ENCODE data around the gene CDK8.

CDK8 gene

DNA sequence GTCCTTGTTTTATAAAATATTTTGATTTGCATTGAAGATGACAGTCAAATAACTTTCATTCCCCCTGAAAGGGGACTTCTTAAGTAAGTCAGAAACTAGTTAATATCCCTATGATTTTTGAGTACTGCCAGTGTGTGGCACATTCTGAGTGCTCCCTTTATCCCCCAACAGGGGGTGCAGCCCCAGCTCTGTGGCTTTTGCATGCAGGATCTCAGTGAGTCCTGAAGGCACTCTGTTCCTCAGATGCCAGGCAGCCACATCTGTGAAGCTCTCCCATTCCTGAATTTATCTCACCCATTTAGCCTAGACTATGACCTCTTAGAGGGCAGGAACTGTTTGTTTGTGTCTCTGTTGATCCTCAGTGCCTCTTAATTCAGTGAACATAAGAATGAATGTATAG lies 123.1 kb downstream of the CDK8 start:
- Histone ChIP-seq H3F3A (ENCODE audit: insufficient read depth) (no peaks in the 10 kb centered on the region), H2AFZ (ENCODE audit: low read depth, low read length, severe bottlenecking) (no peak overlapping the region), H3K4me3 (ENCODE audit: insufficient read depth, low read length, poor library complexity, severe bottlenecking) (no peak overlapping the region), H3K36me3 (ENCODE audit: low read length) (no peaks in the 10 kb centered on the region), H3K27ac (ENCODE audit: low read depth, low read length) (no peak overlapping the region), H3K9ac (ENCODE audit: low read length) (no peak overlapping the region), H3K9me2 (replicated peaks; ENCODE audit: insufficient read depth, low read length) (no peaks in the 10 kb centered on the region), H3K79me2 (ENCODE audit: insufficient read depth, low read length) (0 out of 2 replicates have a peak, but pooled peaks cover 3% of the 10 kb centered on the region), H3K4me2 (ENCODE audit: low read depth, low read length, poor library complexity, severe bottlenecking) (no peak overlapping the region), H4K20me1 (ENCODE audit: low read depth, low read length) (no peaks in the 10 kb centered on the region), H3K9me3 (ENCODE audit: insufficient read depth, low read length) (no peaks in the 10 kb centered on the region), H3K27me3 (ENCODE audit: low read length) (no peaks in the 10 kb centered on the region)
- TF ChIP-seq, protein P1, sequence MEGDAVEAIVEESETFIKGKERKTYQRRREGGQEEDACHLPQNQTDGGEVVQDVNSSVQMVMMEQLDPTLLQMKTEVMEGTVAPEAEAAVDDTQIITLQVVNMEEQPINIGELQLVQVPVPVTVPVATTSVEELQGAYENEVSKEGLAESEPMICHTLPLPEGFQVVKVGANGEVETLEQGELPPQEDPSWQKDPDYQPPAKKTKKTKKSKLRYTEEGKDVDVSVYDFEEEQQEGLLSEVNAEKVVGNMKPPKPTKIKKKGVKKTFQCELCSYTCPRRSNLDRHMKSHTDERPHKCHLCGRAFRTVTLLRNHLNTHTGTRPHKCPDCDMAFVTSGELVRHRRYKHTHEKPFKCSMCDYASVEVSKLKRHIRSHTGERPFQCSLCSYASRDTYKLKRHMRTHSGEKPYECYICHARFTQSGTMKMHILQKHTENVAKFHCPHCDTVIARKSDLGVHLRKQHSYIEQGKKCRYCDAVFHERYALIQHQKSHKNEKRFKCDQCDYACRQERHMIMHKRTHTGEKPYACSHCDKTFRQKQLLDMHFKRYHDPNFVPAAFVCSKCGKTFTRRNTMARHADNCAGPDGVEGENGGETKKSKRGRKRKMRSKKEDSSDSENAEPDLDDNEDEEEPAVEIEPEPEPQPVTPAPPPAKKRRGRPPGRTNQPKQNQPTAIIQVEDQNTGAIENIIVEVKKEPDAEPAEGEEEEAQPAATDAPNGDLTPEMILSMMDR (IDR thresholded peaks at IDR 0.05; ENCODE audit: insufficient read depth, low read length, poor library complexity, severe bottlenecking), result peak; percentile 15
- no peak for TF ChIP-seq EZH2phosphoT487 (conservative IDR thresholded peaks at IDR 0.05; ENCODE audit: low read length)

DNA sequence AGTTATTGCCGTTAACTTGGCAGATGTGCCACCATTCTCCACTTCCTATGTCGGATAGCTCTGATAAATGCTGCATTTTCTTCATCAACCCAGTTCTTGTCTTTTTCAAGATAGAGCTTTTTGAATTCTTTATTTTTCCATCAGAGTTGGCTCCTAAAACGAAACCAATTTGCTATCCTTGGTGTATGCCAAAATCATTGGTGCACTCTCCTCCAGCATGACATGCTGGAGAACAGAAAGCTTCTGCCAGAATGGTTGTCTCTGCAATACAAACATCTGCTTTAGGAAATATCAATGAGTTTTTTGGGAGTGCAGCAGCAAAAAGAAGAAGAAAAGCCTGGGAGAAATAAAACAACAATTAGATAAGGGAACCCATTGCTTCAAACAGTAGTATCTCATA lies 124.2 kb downstream of the CDK8 start:
- Histone ChIP-seq H3F3A (ENCODE audit: insufficient read depth) (no peaks in the 10 kb centered on the region), H3K79me2 (ENCODE audit: insufficient read depth, low read length) (no peaks in the 10 kb centered on the region), H4K20me1 (ENCODE audit: low read depth, low read length) (no peaks in the 10 kb centered on the region), H3K36me3 (ENCODE audit: low read length) (0 out of 2 replicates have a peak, but pooled peaks cover 4% of the 10 kb centered on the region), H3K9ac (ENCODE audit: low read length) (no peak overlapping the region), H3K9me3 (ENCODE audit: insufficient read depth, low read length) (no peaks in the 10 kb centered on the region), H3K4me3 (ENCODE audit: insufficient read depth, low read length, poor library complexity, severe bottlenecking) (no peak overlapping the region), H2AFZ (ENCODE audit: low read depth, low read length, severe bottlenecking) (no peak overlapping the region), H3K27me3 (ENCODE audit: low read length) (no peaks in the 10 kb centered on the region), H3K9me2 (replicated peaks; ENCODE audit: insufficient read depth, low read length) (no peaks in the 10 kb centered on the region), H3K27ac (ENCODE audit: low read depth, low read length) (no peak overlapping the region), H3K4me2 (ENCODE audit: low read depth, low read length, poor library complexity, severe bottlenecking) (no peak overlapping the region)
- TF ChIP-seq, protein P1 (IDR thresholded peaks at IDR 0.05; ENCODE audit: insufficient read depth, low read length, poor library complexity, severe bottlenecking), result no peak
- TF ChIP-seq EZH2phosphoT487 (conservative IDR thresholded peaks at IDR 0.05; ENCODE audit: low read length), result no peak

DNA sequence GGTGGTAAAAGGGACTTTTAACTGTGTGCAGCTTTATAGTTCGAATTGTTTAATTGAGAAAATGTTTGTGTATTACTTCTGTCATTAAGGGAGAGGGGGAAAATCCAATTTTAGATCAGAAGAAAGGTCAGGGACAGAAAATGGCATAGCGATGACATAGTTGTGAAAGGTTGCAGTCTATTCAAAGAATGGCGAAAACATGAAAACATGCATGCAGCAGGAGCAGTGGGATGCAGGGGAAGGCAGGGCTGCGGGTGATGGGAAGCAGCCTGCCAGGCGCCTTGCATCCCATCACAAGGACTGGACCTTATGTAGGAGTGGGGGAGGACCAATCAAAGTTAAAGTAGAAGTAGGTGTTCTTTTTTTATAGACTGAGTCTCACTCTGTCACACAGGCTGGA lies 125.9 kb downstream of the CDK8 start:
- no peak overlapping the region for H3K4me3 ChIP-seq (ENCODE audit: insufficient read depth, low read length, poor library complexity, severe bottlenecking)
- H3F3A ChIP-seq (ENCODE audit: insufficient read depth), result no peaks in the 10 kb centered on the region
- H2AFZ ChIP-seq (ENCODE audit: low read depth, low read length, severe bottlenecking), result no peak overlapping the region
- H3K27ac ChIP-seq (ENCODE audit: low read depth, low read length), result no peak overlapping the region
- no peaks in the 10 kb centered on the region for H4K20me1 ChIP-seq (ENCODE audit: low read depth, low read length)
- H3K9me2 ChIP-seq (replicated peaks; ENCODE audit: insufficient read depth, low read length), result no peaks in the 10 kb centered on the region
- H3K4me2 ChIP-seq (ENCODE audit: low read depth, low read length, poor library complexity, severe bottlenecking), result no peak overlapping the region
- no peak overlapping the region for H3K9ac ChIP-seq (ENCODE audit: low read length)
- TF ChIP-seq EZH2phosphoT487 (conservative IDR thresholded peaks at IDR 0.05; ENCODE audit: low read length), result no peak
- TF ChIP-seq, protein P1 (IDR thresholded peaks at IDR 0.05; ENCODE audit: insufficient read depth, low read length, poor library complexity, severe bottlenecking), result no peak
- no peaks in the 10 kb centered on the region for H3K9me3 ChIP-seq (ENCODE audit: insufficient read depth, low read length)
- H3K27me3 ChIP-seq (ENCODE audit: low read length), result no peaks in the 10 kb centered on the region
- H3K79me2 ChIP-seq (ENCODE audit: insufficient read depth, low read length), result no peaks in the 10 kb centered on the region
- 0 out of 2 replicates have a peak, but pooled peaks cover 4% of the 10 kb centered on the region for H3K36me3 ChIP-seq (ENCODE audit: low read length)
